Effector memory CD4-positive, alpha-beta T cell (primary cell): ENCODE results near the gene SSU72.

ENCODE experiments used
- DNase-seq, 3 donors: peaks; one replicate each; pipeline ENCODE4 v3.0.0-alpha.2; 2020
- H3K27ac ChIP-seq: 2 replicates; pipeline ENCODE4 v1.7.0; 2013; ENCODE audit warnings: mild to moderate bottlenecking, low read length, moderate library complexity; ENCODE audit not compliant: insufficient read depth, poor library complexity, severe bottlenecking
- H3K27me3 ChIP-seq: replicated peaks from 2 replicates; pipeline ENCODE4 v1.7.0; 2013; ENCODE audit warnings: mild to moderate bottlenecking, low read length; ENCODE audit not compliant: insufficient read depth, control insufficient read depth, poor library complexity, severe bottlenecking
- H3K36me3 ChIP-seq: 2 replicates; pipeline ENCODE4 v1.7.0; 2013; ENCODE audit warnings: mild to moderate bottlenecking, low read length, moderate library complexity; ENCODE audit not compliant: control insufficient read depth, insufficient read depth
- H3K4me1 ChIP-seq: 2 replicates; pipeline ENCODE4 v1.7.0; 2013; ENCODE audit warnings: low read length, mild to moderate bottlenecking; ENCODE audit not compliant: control insufficient read depth, insufficient read depth, poor library complexity, severe bottlenecking
- H3K4me3 ChIP-seq: 2 replicates; pipeline ENCODE4 v1.7.0; 2013; ENCODE audit warnings: low read length, low read depth, mild to moderate bottlenecking; ENCODE audit not compliant: insufficient read depth, poor library complexity, severe bottlenecking
- H3K9me3 ChIP-seq: 2 replicates; pipeline ENCODE4 v1.7.0; 2013; ENCODE audit warnings: mild to moderate bottlenecking, low read length, moderate library complexity; ENCODE audit not compliant: control insufficient read depth

SSU72 gene

GRCh38 chr1:1618396-1619068 lies 43.9 kb upstream of the SSU72 start:
- Histone ChIP-seq H3K9me3 (no peaks in the 10 kb centered on the region), H3K27me3 (no peaks in the 10 kb centered on the region), H3K27ac (no peak overlapping the region), H3K4me3 (no peak overlapping the region), H3K36me3 (no peaks in the 10 kb centered on the region), H3K4me1 (peaks cover 14% of the 10 kb centered on the region)
- DNase-seq, result no peak

- Histone ChIP-seq H3K4me1 (peaks cover 14% of the 10 kb centered on the region), H3K27me3 (no peaks in the 10 kb centered on the region), H3K36me3 (no peaks in the 10 kb centered on the region), H3K9me3 (no peaks in the 10 kb centered on the region), H3K27ac (no peak overlapping the region), H3K4me3 (no peak overlapping the region)
- no peak for DNase-seq
These were observed 43.3 kb upstream of the SSU72 start for GRCh38 chr1:1617925-1618324.

- Histone ChIP-seq H3K27ac (no peak overlapping the region), H3K4me3 (no peak overlapping the region), H3K36me3 (no peaks in the 10 kb centered on the region), H3K4me1 (peaks cover 14% of the 10 kb centered on the region), H3K27me3 (no peaks in the 10 kb centered on the region), H3K9me3 (no peaks in the 10 kb centered on the region)
- DNase-seq, result no peak
These were observed 42.9 kb upstream of the SSU72 start for GRCh38 chr1:1617516-1617915.

GRCh38 chr1:1616838-1617237 lies 42.2 kb upstream of the SSU72 start:
- Histone ChIP-seq H3K9me3 (no peaks in the 10 kb centered on the region), H3K27me3 (no peaks in the 10 kb centered on the region), H3K4me3 (peak overlapping the region; percentile 100), H3K4me1 (peaks cover 14% of the 10 kb centered on the region), H3K36me3 (no peaks in the 10 kb centered on the region), H3K27ac (no peak overlapping the region)
- no peak for DNase-seq

- DNase-seq, result peak; percentile 21 to 46 (median 23)
- H3K4me3 ChIP-seq, result peak overlapping the region; percentile 100
- peak overlapping the region; percentile 100 for H3K27ac ChIP-seq
- H3K9me3 ChIP-seq, result no peaks in the 10 kb centered on the region
- H3K4me1 ChIP-seq, result peaks cover 14% of the 10 kb centered on the region
- H3K27me3 ChIP-seq, result no peaks in the 10 kb centered on the region
- H3K36me3 ChIP-seq, result no peaks in the 10 kb centered on the region
These were observed 41.6 kb upstream of the SSU72 start for GRCh38 chr1:1616045-1616790.

GRCh38 chr1:1615256-1616044 lies 40.8 kb upstream of the SSU72 start, which contains the start of gene MIB2:
TSS of gene MIB2 (plus strand) at chr1:1615500. CDS start at chr1:1623453, 7,953 bp downstream.
- peak; percentile 96 to 98 (median 98) for DNase-seq
- Histone ChIP-seq H3K36me3 (no peaks in the 10 kb centered on the region), H3K4me1 (peaks cover 14% of the 10 kb centered on the region), H3K9me3 (no peaks in the 10 kb centered on the region), H3K4me3 (peak within 1 kb of the TSS; percentile 100), H3K27me3 (no peaks in the 10 kb centered on the region), H3K27ac (peak within 1 kb of the TSS; percentile 100)

GRCh38 chr1:1614954-1615255 lies 40.2 kb upstream of the SSU72 start:
- Histone ChIP-seq H3K9me3 (no peaks in the 10 kb centered on the region), H3K4me1 (peaks cover 14% of the 10 kb centered on the region), H3K36me3 (no peaks in the 10 kb centered on the region), H3K27ac (peak overlapping the region; percentile 100), H3K4me3 (peak overlapping the region; percentile 100), H3K27me3 (no peaks in the 10 kb centered on the region)
- no peak for DNase-seq

GRCh38 chr1:1614204-1614953 lies 39.7 kb upstream of the SSU72 start:
- Histone ChIP-seq H3K9me3 (no peaks in the 10 kb centered on the region), H3K4me1 (peaks cover 14% of the 10 kb centered on the region), H3K27me3 (no peaks in the 10 kb centered on the region), H3K36me3 (no peaks in the 10 kb centered on the region), H3K4me3 (peak overlapping the region; percentile 100), H3K27ac (peak overlapping the region; percentile 100)
- peak; percentile 30 to 51 (median 48) for DNase-seq

GRCh38 chr1:1613509-1614082 lies 38.9 kb upstream of the SSU72 start:
- no peaks in the 10 kb centered on the region for H3K36me3 ChIP-seq
- peak overlapping the region; percentile 100 for H3K27ac ChIP-seq
- H3K4me3 ChIP-seq, result peak overlapping the region; percentile 100
- H3K4me1 ChIP-seq, result peaks cover 14% of the 10 kb centered on the region
- no peaks in the 10 kb centered on the region for H3K27me3 ChIP-seq
- no peaks in the 10 kb centered on the region for H3K9me3 ChIP-seq
- DNase-seq, result no peak
